GM19193 (cell line): ENCODE measurements around the gene MBOAT2.

Experiments used
- POLR2A ChIP-seq: IDR thresholded peaks from 4 replicates; pipeline ENCODE4 v1.6.1; 2011; ENCODE audit not compliant: insufficient read depth, insufficient read length; ENCODE audit errors: extremely low read depth

The MBOAT2 gene

GRCh38 chr2:9003616-9004337 is at the start of gene MBOAT2:
MBOAT2 (minus strand) TSS chr2:9003684; CDS start chr2:9003614, 70 bp downstream.
- TF ChIP-seq POLR2A, result peak; percentile 56

- TF ChIP-seq POLR2A, result no peak
These were observed 49.5 kb upstream of the MBOAT2 start for GRCh38 chr2:9052821-9053533.

DNA sequence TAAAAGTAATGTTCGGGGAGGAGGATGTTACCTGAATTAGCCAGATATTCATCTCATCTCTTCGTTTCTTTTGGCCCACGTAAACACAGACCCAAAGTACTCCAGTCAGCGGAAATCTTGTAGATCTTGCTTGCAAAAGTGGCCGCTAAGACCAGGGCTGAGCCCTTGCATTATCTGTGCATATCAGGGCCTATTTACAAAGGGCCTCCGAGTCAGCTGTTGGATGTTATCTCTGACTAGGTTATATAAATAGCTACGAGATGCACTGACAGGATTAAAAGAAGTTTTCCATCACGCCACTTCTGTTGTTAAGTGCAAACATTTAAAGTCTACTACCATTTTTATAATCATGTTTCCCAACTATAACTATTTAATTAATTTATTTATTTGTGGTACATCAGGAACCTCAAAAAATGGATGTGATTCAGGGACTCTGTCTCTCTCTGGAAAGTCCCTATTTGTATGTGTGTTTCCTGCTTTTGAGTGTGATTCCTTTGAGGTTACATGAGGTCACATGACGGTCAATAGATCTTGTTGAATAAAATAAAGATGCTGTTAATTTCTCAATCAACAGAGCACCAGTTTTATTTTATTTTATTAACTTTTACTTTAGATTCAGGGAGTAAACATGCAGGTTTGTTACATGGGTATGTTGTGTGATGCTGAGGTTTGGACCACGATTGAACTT is 46.8 kb upstream of the MBOAT2 start:
- TF ChIP-seq POLR2A, result no peak

GRCh38 chr2:9045595-9045994 is 42.1 kb upstream of the MBOAT2 start:
- no peak for TF ChIP-seq POLR2A

- no peak for TF ChIP-seq POLR2A
These were observed 33.7 kb upstream of the MBOAT2 start for GRCh38 chr2:9037166-9037565.

GRCh38 chr2:9033385-9034168 is 30.1 kb upstream of the MBOAT2 start:
- no peak for TF ChIP-seq POLR2A

DNA sequence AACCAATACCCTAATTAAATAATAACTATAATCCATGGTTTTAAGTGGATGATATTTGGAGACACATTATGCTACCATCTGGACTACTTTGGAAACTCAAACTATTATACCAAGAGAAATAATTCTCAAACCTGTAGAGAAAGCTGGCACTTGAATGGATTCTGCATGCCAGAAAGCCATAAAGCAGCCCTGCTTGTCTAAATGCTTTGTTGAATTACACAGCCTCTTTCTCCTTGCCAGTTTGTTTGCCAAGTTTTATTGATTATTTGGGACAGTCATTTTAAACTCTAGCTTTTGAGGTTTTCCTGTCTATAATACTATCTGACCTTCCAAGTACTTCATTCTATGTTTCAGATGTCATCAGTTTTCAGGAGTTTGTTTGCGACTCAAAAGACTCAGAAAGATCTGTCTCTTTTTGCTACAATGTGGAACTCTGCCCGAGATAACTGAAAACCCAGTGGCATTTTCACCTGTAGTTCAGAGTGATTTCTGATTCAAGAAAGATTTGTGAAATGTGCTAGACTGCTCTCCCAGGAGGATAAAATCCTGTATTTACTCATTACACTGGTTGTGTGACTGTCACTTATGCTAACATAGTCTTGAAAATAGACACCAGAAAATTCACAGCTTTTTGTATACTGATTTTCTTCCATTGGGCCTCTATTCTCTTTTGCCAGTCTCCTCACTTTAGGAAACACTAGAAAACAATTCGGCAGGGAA is 29.2 kb upstream of the MBOAT2 start:
- TF ChIP-seq POLR2A, result no peak

DNA sequence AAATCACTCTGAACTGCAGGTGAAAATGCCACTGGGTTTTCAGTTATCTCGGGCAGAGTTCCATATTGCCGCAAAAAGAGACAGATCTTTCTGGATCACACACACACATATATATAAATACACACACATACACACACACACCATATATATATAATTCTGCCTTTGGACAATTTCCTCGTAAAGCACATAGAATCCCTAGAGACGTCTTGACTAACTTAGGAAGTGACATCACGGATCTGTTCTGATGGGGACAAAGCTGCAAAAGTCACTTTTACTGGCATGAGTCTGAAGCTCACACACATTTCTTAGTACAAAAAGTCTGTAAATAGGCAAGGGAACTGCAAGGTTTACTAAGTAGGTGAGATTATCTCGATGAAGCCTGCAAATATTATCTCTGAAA is 28.6 kb upstream of the MBOAT2 start:
- TF ChIP-seq POLR2A, result no peak

DNA sequence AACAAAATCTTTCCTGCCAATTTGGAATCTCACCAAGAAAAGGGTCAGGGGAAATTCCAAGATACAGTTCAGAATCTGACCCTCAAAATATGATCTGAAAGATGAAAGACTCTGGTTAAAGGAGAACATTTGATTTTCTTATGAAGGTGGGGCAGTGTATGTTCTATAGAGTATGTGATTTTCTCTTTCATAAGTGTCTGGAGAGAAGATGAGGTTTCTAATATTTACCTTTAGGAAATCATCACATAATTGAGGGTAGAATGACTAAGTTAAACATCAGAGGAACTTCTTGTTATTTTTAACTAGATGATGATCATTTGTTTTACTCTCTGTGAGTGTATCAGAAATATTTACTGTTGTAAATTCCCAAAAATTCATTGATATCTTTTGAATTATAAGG is 27.8 kb upstream of the MBOAT2 start:
- TF ChIP-seq POLR2A, result no peak

DNA sequence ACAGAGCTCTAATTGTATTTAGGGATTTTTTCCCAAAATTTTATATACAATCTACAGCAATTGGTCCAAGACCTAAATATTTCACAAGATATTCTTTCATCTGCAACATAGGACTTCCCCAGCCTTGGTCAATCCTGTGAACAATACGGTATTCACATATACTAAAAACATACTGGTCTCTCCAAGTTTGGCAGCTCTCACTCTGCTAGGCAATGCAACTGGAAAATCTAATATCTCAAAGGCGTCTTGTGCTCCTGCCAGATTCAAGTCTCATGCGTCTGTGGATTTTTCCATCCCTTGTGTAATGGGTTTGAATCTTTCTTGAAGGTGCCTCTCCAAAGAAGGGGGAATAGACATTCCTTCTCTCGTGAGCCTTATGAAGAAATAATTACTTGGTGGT is 27.4 kb upstream of the MBOAT2 start:
- no peak for TF ChIP-seq POLR2A

- TF ChIP-seq POLR2A, result no peak
These were observed 26.7 kb upstream of the MBOAT2 start for GRCh38 chr2:9030190-9030589.

- TF ChIP-seq POLR2A, result no peak
These were observed 26.2 kb upstream of the MBOAT2 start for GRCh38 chr2:9029721-9030120.

- TF ChIP-seq POLR2A, result no peak
These were observed 24.4 kb upstream of the MBOAT2 start for GRCh38 chr2:9027884-9028283.

DNA sequence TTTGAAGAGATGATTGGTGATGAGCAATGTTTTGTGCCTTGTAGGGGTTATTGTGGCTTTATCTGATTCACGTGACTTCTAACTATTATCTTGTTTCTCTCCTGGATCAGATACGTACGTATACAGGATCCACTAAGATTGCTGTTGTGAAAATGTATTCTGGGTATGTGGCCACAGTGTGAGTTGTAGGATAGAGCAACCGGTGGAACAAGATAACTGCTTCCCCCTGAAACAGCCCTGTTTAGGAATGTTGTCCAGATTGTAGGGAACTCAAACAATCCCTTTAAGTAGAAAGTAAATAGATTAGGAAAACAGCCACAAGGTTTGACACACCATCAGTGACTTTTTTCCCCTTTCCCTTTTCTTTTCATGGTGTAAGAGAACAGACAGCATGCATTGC is 22.3 kb upstream of the MBOAT2 start:
- TF ChIP-seq POLR2A, result no peak
